Ovary (tissue), 9 donors: ENCODE measurements around the gene IGFBP7. TPM values are rescaled to one million over a fixed set of nuclear protein-coding genes. Genes with fewer than 3 reads are reported as not detected.

Source experiments
- DNase-seq, 5 donors: peaks; one replicate each; pipeline ENCODE4 v3.0.0-alpha.2; 2019 to 2020
- H3K27ac ChIP-seq, 2 donors: fragments of 200-600 bp; one replicate each; pipeline versions ENCODE4 v1.5.1 to v1.8.0; 2019 to 2022
- H3K27me3 ChIP-seq: fragments of 200-600 bp; one replicate; pipeline ENCODE4 v1.8.0; 2022
- H3K36me3 ChIP-seq: fragments of 200-600 bp; sonication (generic); one replicate; pipeline ENCODE4 v1.5.1; 2019
- H3K4me1 ChIP-seq: one replicate; pipeline ENCODE4 v1.8.1; 2013; ENCODE audit warnings: mild to moderate bottlenecking, moderate library complexity; ENCODE audit not compliant: insufficient read depth
- H3K4me3 ChIP-seq: fragments of 200-600 bp; sonication (generic); one replicate; pipeline ENCODE4 v1.5.1; 2017
- H3K9me3 ChIP-seq, 2 donors: fragments of 200-600 bp in 1 of 2; sonication (generic) in 1 of 2; one replicate each; pipeline versions ENCODE4 v1.5.1 to v1.8.1; 2013 to 2019; ENCODE audit warnings: mild to moderate bottlenecking in 1 of 2, moderate library complexity in 1 of 2
- CTCF ChIP-seq, 3 donors: fragments of 450-650 bp in 2 of 3; fragments of 200-600 bp in 1 of 3; IDR thresholded peaks; one replicate each; pipeline versions ENCODE4 v1.5.1 to v1.8.0; 2016 to 2022; ENCODE audit warnings: antibody characterized with exemption in 3 of 3, mild to moderate bottlenecking in 1 of 3
- EP300 ChIP-seq: sonication (generic); formaldehyde crosslinking; IDR thresholded peaks from one replicate; pipeline ENCODE4 v1.6.1; 2017; ENCODE audit warnings: antibody characterized with exemption
- POLR2A ChIP-seq: fragments of 450-650 bp; IDR thresholded peaks from one replicate; pipeline ENCODE4 v1.6.1; 2017; ENCODE audit warnings: antibody characterized with exemption, mild to moderate bottlenecking, moderate library complexity
- WGBS, 3 donors: extraction: QIAGEN DNeasy Blood & Tissue Kit in 1 of 3; methylation state at CpG; one replicate each; pipeline versions ENCODE4 v1.1.5 to v1.1.7; 2013 to 2017; 5-methylcytosine and 5-hydroxymethylcytosine counted together
- intact Hi-C, 4 donors: fragments of 100-400 bp; cut with DNase I; formaldehyde crosslinking; loops; one replicate each; pipeline versions ENCODE4 v1.11.0 to v1.15.1; 2022 to 2023
- polyA plus RNA-seq, 2 donors: library from polyadenylated mRNA; stranded (reverse); fragments of 200-250 nt in 1 of 2; fragments of 350-450 nt in 1 of 2; fragmentation: Illumina TruSeq in 1 of 2; extraction: RNeasy Lipid Tissue Mini Kit (QIAGEN cat#74804) in 1 of 2; gene quantifications; one replicate each; pipeline ENCODE4 v1.2.3, GENCODE V29; 2013 to 2014
- total RNA-seq, 7 donors: library from RNA; depleted of rRNA in 2 of 7; stranded (reverse); fragments of >200 nt in 2 of 7; fragmentation: NEBNext Ultra II Directional in 3 of 7; extraction: Animal tissue kit (Norgen Biotek cat#: 25700) in 3 of 7; gene quantifications; one replicate each; pipeline versions ENCODE4 v1.1.0 to v1.2.4, GENCODE V29; 2016 to 2023
- donor health status: DM: no; HTN: no; CAD: no; lungs with moderate emphysema.
- donor health status: DM: no; HTN: no; CAD: no.
- donor health status: Bipolar disorder and iron deficiency.
- donor health status: DM: yes; HTN: yes; CAD: no.
- donor health status: DM: no; HTN: no; CAD: no.
- donor health status: DM: yes; HTN: yes; CAD: no.

The IGFBP7 gene
- total and polyA plus RNA-seq, 9 donors, result 96.8 to 4,468 (median 359) TPM

DNA sequence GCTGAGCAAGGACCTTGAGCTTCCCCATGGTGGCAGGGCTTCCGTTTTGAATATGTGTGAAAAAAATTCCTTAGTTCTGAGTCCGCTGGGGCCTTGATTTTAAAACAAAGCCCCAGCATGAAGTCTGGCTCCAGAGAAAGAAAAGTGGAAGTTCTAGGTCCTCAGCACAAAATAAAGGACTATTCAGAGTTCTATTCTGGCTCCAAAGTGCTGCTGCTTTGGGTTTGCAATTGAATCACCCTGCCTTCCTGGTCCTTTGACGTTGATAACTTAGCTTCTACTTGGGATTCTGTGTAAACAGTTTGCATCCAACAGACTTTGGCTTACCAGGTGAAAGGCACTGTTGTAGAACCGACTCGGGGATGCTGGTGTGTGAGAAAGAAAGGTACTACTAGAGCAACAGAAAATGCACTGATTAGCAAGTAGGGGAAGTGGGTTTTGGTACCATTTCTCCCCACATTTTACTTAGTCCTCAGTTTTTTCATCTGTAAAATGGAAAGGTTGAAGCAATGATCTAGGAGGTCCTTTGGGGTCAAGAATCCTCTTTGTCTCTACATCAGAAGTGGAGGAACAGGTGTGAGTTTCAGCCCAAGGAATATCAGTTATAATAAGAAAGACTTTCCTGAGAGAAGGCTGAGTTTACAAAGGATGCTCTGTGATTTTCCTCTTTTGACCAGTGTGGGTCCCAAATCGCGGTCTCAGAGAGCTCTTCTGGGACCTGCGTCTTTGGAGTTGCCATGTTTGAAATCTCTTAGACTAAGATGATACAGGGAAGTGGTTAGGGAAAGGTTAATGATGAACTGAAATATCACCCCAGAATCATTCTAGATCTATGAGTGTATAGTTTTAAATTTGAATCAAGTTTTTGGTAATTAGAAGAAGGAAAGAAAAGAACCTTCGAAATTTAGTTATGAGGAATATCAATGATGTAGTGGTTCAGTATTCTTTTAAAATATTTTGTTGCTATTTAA lies 28.2 kb downstream of the IGFBP7 start:
- no peak for DNase-seq
- no peak for TF ChIP-seq POLR2A
- TF ChIP-seq CTCF (IDR thresholded peaks at IDR 0.05), result no peak
- TF ChIP-seq EP300, result no peak
- H3K27ac ChIP-seq, result no peak overlapping the region
- WGBS, 3 donors, result 48 to 60% (median 52%) methylated on average over 9 of the region's 9 CpGs
- H3K4me1 ChIP-seq, result peaks cover 14% of the 10 kb centered on the region
- H3K4me3 ChIP-seq, result no peak overlapping the region
- intact Hi-C loops, result no loop called here
- H3K27me3 ChIP-seq, result no peaks in the 10 kb centered on the region
- no peaks in the 10 kb centered on the region for H3K9me3 ChIP-seq
- H3K36me3 ChIP-seq, result no peaks in the 10 kb centered on the region

- DNase-seq, result no peak
- Histone ChIP-seq H3K4me3 (no peak overlapping the region), H3K27ac (no peak overlapping the region), H3K36me3 (no peaks in the 10 kb centered on the region), H3K4me1 (peaks cover 14% of the 10 kb centered on the region), H3K27me3 (no peaks in the 10 kb centered on the region), H3K9me3 (no peaks in the 10 kb centered on the region)
- 22 to 27% (median 24%) methylated on average over 5 of the region's 5 CpGs for WGBS, 3 donors
- intact Hi-C loops, result no loop called here
- TF ChIP-seq CTCF (IDR thresholded peaks at IDR 0.05) (no peak), EP300 (no peak), POLR2A (no peak)
These were observed 29.2 kb downstream of the IGFBP7 start for GRCh38 chr4:57080781-57081650.

DNA sequence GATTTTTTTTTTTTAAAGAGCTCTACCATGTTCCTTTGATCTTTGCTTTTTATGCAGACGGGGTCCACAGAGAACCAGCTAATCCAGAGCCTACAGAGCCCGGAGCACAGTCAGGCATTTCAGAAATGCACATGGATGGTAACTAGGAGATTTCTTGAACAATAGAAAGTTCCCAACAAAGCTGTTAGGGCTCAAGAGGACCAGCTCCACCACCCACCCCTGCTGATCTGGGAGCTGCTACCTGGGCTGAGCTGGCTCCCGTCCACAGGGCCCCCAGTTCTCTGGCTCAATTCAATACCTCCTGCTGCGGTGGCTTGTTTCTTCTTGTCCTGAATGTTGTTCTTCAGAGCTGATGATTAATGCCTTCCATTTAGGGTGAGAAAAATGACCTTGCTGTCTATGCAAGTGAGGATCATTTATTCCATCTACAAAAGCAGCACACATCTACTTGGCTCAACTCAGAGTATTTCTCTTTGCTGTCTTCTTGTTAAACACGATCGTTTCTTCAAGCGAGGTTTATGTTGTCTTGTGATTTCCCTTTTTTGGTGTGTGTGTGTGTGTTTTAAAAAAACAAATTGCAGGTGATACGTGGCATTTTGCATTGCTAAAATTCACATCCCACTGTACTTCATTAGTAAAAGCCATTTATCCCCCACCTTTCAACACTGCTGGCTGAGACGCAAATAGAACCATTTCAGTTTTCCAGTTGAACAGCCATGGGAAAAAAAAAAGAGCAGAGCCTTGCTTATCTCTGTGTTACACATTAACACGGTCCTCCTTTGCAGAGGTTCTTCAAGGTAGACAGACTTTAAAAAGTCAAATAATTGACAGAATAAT lies 31.3 kb downstream of the IGFBP7 start:
- DNase-seq, result no peak
- H3K4me3 ChIP-seq, result no peak overlapping the region
- intact Hi-C loops, result no loop called here

More for the DNA sequence above, 31.3 kb downstream of the IGFBP7 start:
- H3K36me3 ChIP-seq, result no peaks in the 10 kb centered on the region
- WGBS, 3 donors, result 39 to 58% (median 42%) methylated on average over 10 of the region's 10 CpGs
- no peaks in the 10 kb centered on the region for H3K9me3 ChIP-seq
- no peaks in the 10 kb centered on the region for H3K27me3 ChIP-seq
- TF ChIP-seq CTCF (IDR thresholded peaks at IDR 0.05), result no peak
- TF ChIP-seq POLR2A, result no peak
- TF ChIP-seq EP300, result no peak
- peaks cover 14% of the 10 kb centered on the region for H3K4me1 ChIP-seq
- no peak overlapping the region for H3K27ac ChIP-seq
